ENCODE data around the gene GLRX. TPM values are rescaled to one million over a fixed set of nuclear protein-coding genes. Genes with fewer than 3 reads are reported as not detected.

GLRX gene
- total RNA-seq, 1 donor from 2014 or later, result 111 TPM

GRCh38 chr5:95800553-95800952 lies 22.0 kb downstream of the GLRX start:
- intact Hi-C loops (cut with DNase I), result no loop called here
- DNase-seq (ENCODE audit: missing footprints) (no peak), ATAC-seq (no peak)

- ATAC-seq (no peak), DNase-seq (ENCODE audit: missing footprints) (no peak)
- intact Hi-C loops (cut with DNase I), result no loop called here
Observed at GRCh38 chr5:95799191-95799835, 23.2 kb downstream of the GLRX start.

- intact Hi-C loops (cut with DNase I), result no loop called here
- ATAC-seq (no peak), DNase-seq (ENCODE audit: missing footprints) (no peak)
Observed at GRCh38 chr5:95798545-95798944, 24.0 kb downstream of the GLRX start.

GRCh38 chr5:95798048-95798447 lies 24.5 kb downstream of the GLRX start:
- intact Hi-C loops (cut with DNase I), result no loop called here
- no peak for DNase-seq (ENCODE audit: missing footprints)
- no peak for ATAC-seq

- ATAC-seq, result no peak
- no peak for DNase-seq (ENCODE audit: missing footprints)
- intact Hi-C loops (cut with DNase I), result no loop called here
Observed at GRCh38 chr5:95797301-95797700, 25.2 kb downstream of the GLRX start.

GRCh38 chr5:95794070-95794516 lies 28.4 kb downstream of the GLRX start:
- DNase-seq (ENCODE audit: missing footprints) (no peak), ATAC-seq (no peak)
- intact Hi-C loops (cut with DNase I), result no loop called here

GRCh38 chr5:95791751-95792150 lies 30.8 kb downstream of the GLRX start:
- ATAC-seq, result no peak
- DNase-seq (ENCODE audit: missing footprints), result no peak
- intact Hi-C loops (cut with DNase I), result no loop called here

- intact Hi-C loops (cut with DNase I), result loop anchor here (10.0 kb wide), 1 partner anchor 546 kb away; no protein-coding TSS in a partner anchor
- DNase-seq (ENCODE audit: missing footprints), result no peak
- no peak for ATAC-seq
Observed at GRCh38 chr5:95788493-95788892, 34.0 kb downstream of the GLRX start.

- DNase-seq (ENCODE audit: missing footprints) (no peak), ATAC-seq (no peak)
- intact Hi-C loops (cut with DNase I), result loop anchor here (10.0 kb wide), 1 partner anchor 548 kb away; no protein-coding TSS in a partner anchor
Observed at GRCh38 chr5:95786821-95787418, 35.6 kb downstream of the GLRX start.

GRCh38 chr5:95784514-95785302 lies 37.8 kb downstream of the GLRX start:
- intact Hi-C loops (cut with DNase I), result loop anchor here (5.0 to 10.0 kb wide), 2 partner anchors 38 to 550 kb away; partner anchors contain the start of gene GLRX
- DNase-seq (ENCODE audit: missing footprints) (no peak), ATAC-seq (peak; percentile 15)

GRCh38 chr5:95783661-95784060 lies 38.9 kb downstream of the GLRX start:
- ATAC-seq (no peak), DNase-seq (ENCODE audit: missing footprints) (no peak)
- intact Hi-C loops (cut with DNase I), result loop anchor here (5.0 to 10.0 kb wide), 2 partner anchors 39 to 551 kb away; partner anchors contain the start of gene GLRX

GRCh38 chr5:95782181-95782580 lies 40.3 kb downstream of the GLRX start:
- intact Hi-C loops (cut with DNase I), result loop anchor here (5.0 to 10.0 kb wide), 2 partner anchors 40 to 553 kb away; partner anchors contain the start of gene GLRX
- ATAC-seq, result no peak
- no peak for DNase-seq (ENCODE audit: missing footprints)

GRCh38 chr5:95781101-95781583 lies 41.4 kb downstream of the GLRX start:
- peak; percentile 88 for DNase-seq (ENCODE audit: missing footprints)
- intact Hi-C loops (cut with DNase I), result loop anchor here (1.0 to 10.0 kb wide), 4 partner anchors 41 to 554 kb away; partner anchors contain the start of gene GLRX
- ATAC-seq, result peak; percentile 91

- intact Hi-C loops (cut with DNase I), result loop anchor here (2.0 to 10.0 kb wide), 3 partner anchors 42 to 554 kb away; partner anchors contain the start of gene GLRX
- no peak for DNase-seq (ENCODE audit: missing footprints)
- ATAC-seq, result peak; percentile 24
Observed at GRCh38 chr5:95780597-95780996, 41.9 kb downstream of the GLRX start.

- DNase-seq (ENCODE audit: missing footprints) (no peak), ATAC-seq (no peak)
- intact Hi-C loops (cut with DNase I), result loop anchor here (2.0 to 10.0 kb wide), 3 partner anchors 43 to 555 kb away; partner anchors contain the start of gene GLRX
Observed at GRCh38 chr5:95779611-95780010, 42.9 kb downstream of the GLRX start.

- DNase-seq (ENCODE audit: missing footprints) (no peak), ATAC-seq (no peak)
- intact Hi-C loops (cut with DNase I), result no loop called here
Observed at GRCh38 chr5:95778713-95779436, 43.7 kb downstream of the GLRX start.

- no peak for ATAC-seq
- intact Hi-C loops (cut with DNase I), result no loop called here
- DNase-seq (ENCODE audit: missing footprints), result no peak
Observed at GRCh38 chr5:95777441-95777840, 45.1 kb downstream of the GLRX start.

- intact Hi-C loops (cut with DNase I), result loop anchor here (5.0 kb wide), 2 partner anchors 36 to 106 kb away; no protein-coding TSS in a partner anchor
- ATAC-seq (no peak), DNase-seq (ENCODE audit: missing footprints) (no peak)
Observed at GRCh38 chr5:95773335-95774059, 49.0 kb downstream of the GLRX start.
